Neural progenitor cell (in vitro differentiated cells): Measurements from ENCODE around the gene VPS16. TPM values are rescaled to one million over a fixed set of nuclear protein-coding genes. Genes with fewer than 3 reads are reported as not detected.

Experiments
- DNase-seq: peaks from one replicate; pipeline ENCODE4 v3.0.0-alpha.2; 2016; ENCODE audit warnings: low spot score
- H2AFZ ChIP-seq: fragments of 200-600 bp; sonication (generic); replicated peaks from 2 replicates; pipeline ENCODE4 v1.6.1; 2016; ENCODE audit warnings: antibody characterized with exemption
- H3F3A ChIP-seq: fragments of 200-600 bp; sonication (generic); 2 replicates; pipeline ENCODE4 v1.6.1; 2016; ENCODE audit warnings: antibody characterized with exemption, low read depth
- H3K27ac ChIP-seq: fragments of 200-600 bp; sonication (generic); 2 replicates; pipeline ENCODE4 v1.5.1; 2016; ENCODE audit warnings: mild to moderate bottlenecking
- H3K27me3 ChIP-seq: fragments of 200-600 bp; sonication (generic); 2 replicates; pipeline ENCODE4 v1.6.1; 2016; ENCODE audit warnings: mild to moderate bottlenecking, moderate library complexity
- H3K36me3 ChIP-seq: fragments of 200-600 bp; sonication (generic); 2 replicates; pipeline ENCODE4 v1.5.1; 2016
- H3K4me1 ChIP-seq: fragments of 200-600 bp; sonication (generic); 2 replicates; pipeline ENCODE4 v1.6.1; 2016; ENCODE audit warnings: mixed run types
- H3K4me2 ChIP-seq: fragments of 200-600 bp; sonication (generic); 2 replicates; pipeline ENCODE4 v1.6.1; 2016
- H3K4me3 ChIP-seq: fragments of 200-600 bp; sonication (generic); 2 replicates; pipeline ENCODE4 v1.5.1; 2016
- H3K79me2 ChIP-seq: fragments of 200-600 bp; sonication (generic); 2 replicates; pipeline ENCODE4 v1.6.1; 2016; ENCODE audit warnings: low read depth
- H3K9ac ChIP-seq: fragments of 200-600 bp; sonication (generic); 2 replicates; pipeline ENCODE4 v1.6.1; 2016
- H3K9me3 ChIP-seq: fragments of 200-600 bp; sonication (generic); 2 replicates; pipeline ENCODE4 v1.5.1; 2016; ENCODE audit warnings: low read depth
- H4K20me1 ChIP-seq: fragments of 200-600 bp; sonication (generic); 2 replicates; pipeline ENCODE4 v1.6.1; 2016; ENCODE audit warnings: low read depth
- H3K27ac Mint-ChIP-seq: 3 replicates; pipeline ENCODE4 v1.8.0; 2021; ENCODE audit warnings: mixed read lengths
- H3K27me3 Mint-ChIP-seq: 2 replicates; pipeline ENCODE4 v1.8.0; 2022; ENCODE audit warnings: low read depth, mild to moderate bottlenecking, inconsistent platforms, moderate library complexity, mixed read lengths; ENCODE audit not compliant: insufficient read depth
- H3K36me3 Mint-ChIP-seq: 3 replicates; pipeline ENCODE4 v1.8.0; 2021; ENCODE audit warnings: mixed read lengths
- H3K4me1 Mint-ChIP-seq: 3 replicates; pipeline ENCODE4 v1.8.0; 2021; ENCODE audit warnings: mixed read lengths
- H3K4me3 Mint-ChIP-seq: 3 replicates; pipeline ENCODE4 v1.8.0; 2021; ENCODE audit warnings: mild to moderate bottlenecking, moderate library complexity, mixed read lengths
- H3K9me3 Mint-ChIP-seq: 3 replicates; pipeline ENCODE4 v1.8.0; 2020; ENCODE audit warnings: mixed read lengths
- EZH2 ChIP-seq: fragments of 200-600 bp; sonication (generic); IDR thresholded peaks from 2 replicates; pipeline ENCODE4 v1.6.1; 2017; ENCODE audit warnings: antibody characterized with exemption, mild to moderate bottlenecking, moderate library complexity
- EZH2phosphoT487 ChIP-seq: fragments of 200-600 bp; sonication (generic); IDR thresholded peaks from 2 replicates; pipeline ENCODE4 v1.6.1; 2017; ENCODE audit warnings: antibody characterized with exemption
- total RNA-seq: library from RNA; depleted of rRNA; stranded (reverse); fragments of >200 nt; gene quantifications from 2 replicates; pipeline ENCODE4 v1.2.3, GENCODE V29; 2015; ENCODE audit warnings: low replicate concordance
- TF ChIP-seq, protein P1 (sequence below): fragments of 200-600 bp; sonication (generic); IDR thresholded peaks from 2 replicates; pipeline ENCODE4 v1.5.1; 2017; ENCODE audit warnings: antibody characterized with exemption, mild to moderate bottlenecking

The VPS16 gene
- total RNA-seq, 1 donor from 2014 or later = 27.6 TPM

GRCh38 chr20:2902818-2903217 is 62.3 kb downstream of the VPS16 start:
- Mint-ChIP-seq H3K27me3 (no peaks in the 10 kb centered on the region), H3K27ac (no peak overlapping the region), H3K4me1 (no peaks in the 10 kb centered on the region), H3K36me3 (peaks cover 18% of the 10 kb centered on the region), H3K4me3 (no peak overlapping the region), H3K9me3 (peaks cover 11% of the 10 kb centered on the region)
- Histone ChIP-seq H3F3A (peaks cover 3% of the 10 kb centered on the region), H3K36me3 (no peaks in the 10 kb centered on the region), H4K20me1 (peaks cover 23% of the 10 kb centered on the region), H3K9ac (no peak overlapping the region), H3K4me2 (no peak overlapping the region), H3K4me3 (no peak overlapping the region), H3K27me3 (no peaks in the 10 kb centered on the region), H2AFZ (no peak overlapping the region), H3K4me1 (no peaks in the 10 kb centered on the region), H3K27ac (no peak overlapping the region), H3K9me3 (peaks cover 8% of the 10 kb centered on the region), H3K79me2 (peaks cover 95% of the 10 kb centered on the region)
- TF ChIP-seq EZH2phosphoT487 (no peak), EZH2 (no peak)
- TF ChIP-seq, protein P1, sequence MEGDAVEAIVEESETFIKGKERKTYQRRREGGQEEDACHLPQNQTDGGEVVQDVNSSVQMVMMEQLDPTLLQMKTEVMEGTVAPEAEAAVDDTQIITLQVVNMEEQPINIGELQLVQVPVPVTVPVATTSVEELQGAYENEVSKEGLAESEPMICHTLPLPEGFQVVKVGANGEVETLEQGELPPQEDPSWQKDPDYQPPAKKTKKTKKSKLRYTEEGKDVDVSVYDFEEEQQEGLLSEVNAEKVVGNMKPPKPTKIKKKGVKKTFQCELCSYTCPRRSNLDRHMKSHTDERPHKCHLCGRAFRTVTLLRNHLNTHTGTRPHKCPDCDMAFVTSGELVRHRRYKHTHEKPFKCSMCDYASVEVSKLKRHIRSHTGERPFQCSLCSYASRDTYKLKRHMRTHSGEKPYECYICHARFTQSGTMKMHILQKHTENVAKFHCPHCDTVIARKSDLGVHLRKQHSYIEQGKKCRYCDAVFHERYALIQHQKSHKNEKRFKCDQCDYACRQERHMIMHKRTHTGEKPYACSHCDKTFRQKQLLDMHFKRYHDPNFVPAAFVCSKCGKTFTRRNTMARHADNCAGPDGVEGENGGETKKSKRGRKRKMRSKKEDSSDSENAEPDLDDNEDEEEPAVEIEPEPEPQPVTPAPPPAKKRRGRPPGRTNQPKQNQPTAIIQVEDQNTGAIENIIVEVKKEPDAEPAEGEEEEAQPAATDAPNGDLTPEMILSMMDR = no peak
- DNase-seq = no peak

- Histone ChIP-seq H3K4me3 (no peak overlapping the region), H3K27me3 (no peaks in the 10 kb centered on the region), H3K9me3 (peaks cover 8% of the 10 kb centered on the region), H3K9ac (no peak overlapping the region), H2AFZ (no peak overlapping the region), H3K27ac (no peak overlapping the region), H3F3A (peaks cover 12% of the 10 kb centered on the region), H4K20me1 (peaks cover 19% of the 10 kb centered on the region), H3K4me1 (no peaks in the 10 kb centered on the region), H3K36me3 (no peaks in the 10 kb centered on the region), H3K4me2 (no peak overlapping the region), H3K79me2 (peaks cover 94% of the 10 kb centered on the region)
- Mint-ChIP-seq H3K4me1 (no peaks in the 10 kb centered on the region), H3K9me3 (peaks cover 11% of the 10 kb centered on the region), H3K27me3 (no peaks in the 10 kb centered on the region), H3K27ac (no peak overlapping the region), H3K4me3 (no peak overlapping the region), H3K36me3 (peaks cover 17% of the 10 kb centered on the region)
- TF ChIP-seq, protein P1 = no peak
- TF ChIP-seq EZH2 (no peak), EZH2phosphoT487 (no peak)
- no peak for DNase-seq
Observed at GRCh38 chr20:2903686-2904085, 63.1 kb downstream of the VPS16 start.

DNA sequence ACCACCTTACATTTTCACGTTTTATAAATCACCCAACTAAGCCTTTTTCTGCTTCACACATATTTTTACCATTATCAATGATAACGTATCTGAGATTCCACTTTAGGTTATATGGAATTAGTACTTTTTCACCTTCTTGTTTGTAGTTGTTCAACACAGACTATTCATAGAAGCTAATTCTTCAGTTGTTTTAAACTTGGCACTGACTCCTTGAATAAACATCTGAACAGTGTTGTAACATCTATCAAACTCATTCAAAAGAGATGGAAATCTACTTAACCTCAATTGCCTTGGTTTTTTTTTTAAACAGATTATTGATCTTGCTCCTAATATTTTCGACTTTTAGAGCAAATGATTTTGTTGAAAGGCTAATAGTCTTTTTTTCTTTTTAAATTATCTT is 67.0 kb downstream of the VPS16 start:
- TF ChIP-seq EZH2phosphoT487 (no peak), EZH2 (no peak)
- TF ChIP-seq, protein P1 = no peak
- peaks cover 22% of the 10 kb centered on the region for H4K20me1 ChIP-seq
- H2AFZ ChIP-seq = no peak overlapping the region
- peaks cover 76% of the 10 kb centered on the region for H3K79me2 ChIP-seq
- H3K9ac ChIP-seq = no peak overlapping the region
- H3F3A ChIP-seq = peaks cover 22% of the 10 kb centered on the region
- no peaks in the 10 kb centered on the region for H3K36me3 ChIP-seq
- no peaks in the 10 kb centered on the region for H3K27me3 ChIP-seq
- H3K4me3 Mint-ChIP-seq = no peak overlapping the region
- no peak overlapping the region for H3K27ac Mint-ChIP-seq
- no peaks in the 10 kb centered on the region for H3K4me1 ChIP-seq
- DNase-seq = no peak
- H3K4me2 ChIP-seq = no peak overlapping the region
- H3K9me3 ChIP-seq = peaks cover 8% of the 10 kb centered on the region
- H3K36me3 Mint-ChIP-seq = peaks cover 18% of the 10 kb centered on the region
- H3K4me1 Mint-ChIP-seq = no peaks in the 10 kb centered on the region
- H3K4me3 ChIP-seq = no peak overlapping the region
- H3K27ac ChIP-seq = no peak overlapping the region
- peaks cover 11% of the 10 kb centered on the region for H3K9me3 Mint-ChIP-seq
- H3K27me3 Mint-ChIP-seq = peaks cover 2% of the 10 kb centered on the region
